Measurements from ENCODE around the gene NARS2.

Gene NARS2

DNA sequence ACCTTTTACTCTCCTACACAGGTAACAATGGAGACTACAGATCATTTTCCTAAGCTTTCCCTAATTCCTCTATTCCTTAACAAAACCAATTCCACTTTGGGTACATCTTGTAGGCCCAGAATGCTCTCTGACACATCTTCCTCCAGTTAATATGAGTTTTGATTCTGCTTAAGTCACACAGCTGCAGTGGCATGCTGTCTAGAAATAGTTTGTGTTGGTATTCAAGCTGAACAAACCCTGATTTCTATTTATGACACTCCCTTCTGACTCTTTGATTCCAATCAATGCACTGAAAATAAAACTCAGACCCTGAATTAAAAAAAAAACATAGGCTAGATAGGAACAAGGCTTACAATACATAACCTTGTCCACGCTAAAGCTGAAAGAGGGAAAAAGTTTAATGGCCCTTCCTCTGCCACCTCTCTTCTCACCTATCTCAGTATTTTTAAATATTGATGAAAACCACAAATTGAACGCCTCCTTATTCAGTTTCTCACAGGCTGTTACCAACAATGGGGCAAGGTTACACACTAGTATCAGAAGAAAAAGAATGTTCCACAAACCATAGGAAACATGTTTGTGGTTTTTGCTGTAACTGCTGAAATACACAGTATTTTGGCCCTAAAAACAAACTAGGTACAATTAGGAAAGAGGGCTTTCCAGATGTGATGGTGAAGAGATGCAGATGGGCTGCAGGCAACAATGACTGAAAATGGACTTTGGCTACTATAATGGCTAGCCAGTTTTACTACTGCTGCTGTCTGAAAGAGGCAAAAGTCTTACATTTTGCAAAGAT, 121.3 kb downstream of the NARS2 start:
- Histone ChIP-seq H3K9me2 (replicated peaks; ENCODE audit: insufficient read depth, low read length) (no peaks in the 10 kb centered on the region), H3F3A (ENCODE audit: insufficient read depth, low read length) (peaks cover 34% of the 10 kb centered on the region), H3K4me3 (ENCODE audit: low read length) (0 out of 2 replicates have a peak overlapping the region, but pooled peaks have one; percentile 1), H4K20me1 (ENCODE audit: insufficient read depth, low read length) (no peaks in the 10 kb centered on the region), H3K9ac (ENCODE audit: low read length) (peak overlapping the region; percentile 19; the same call in 1 of the 2 replicates), H3K27me3 (replicated peaks; ENCODE audit: insufficient read depth, low read length) (no peaks in the 10 kb centered on the region), H3K79me2 (ENCODE audit: low read length) (no peaks in the 10 kb centered on the region), H3K4me1 (ENCODE audit: low read length) (peaks cover 48% of the 10 kb centered on the region), H2AFZ (ENCODE audit: low read length) (0 out of 2 replicates have a peak overlapping the region, but pooled peaks have one; percentile 5), H3K27ac (ENCODE audit: low read length) (peak overlapping the region; percentile 84), H3K36me3 (replicated peaks; ENCODE audit: insufficient read depth, low read length) (no peaks in the 10 kb centered on the region), H3K9me3 (replicated peaks; ENCODE audit: insufficient read depth, low read length) (no peaks in the 10 kb centered on the region), H3K4me2 (ENCODE audit: low read depth, low read length) (peak overlapping the region; percentile 53)
- peak; percentile 88 for DNase-seq
- TF ChIP-seq, protein P1, sequence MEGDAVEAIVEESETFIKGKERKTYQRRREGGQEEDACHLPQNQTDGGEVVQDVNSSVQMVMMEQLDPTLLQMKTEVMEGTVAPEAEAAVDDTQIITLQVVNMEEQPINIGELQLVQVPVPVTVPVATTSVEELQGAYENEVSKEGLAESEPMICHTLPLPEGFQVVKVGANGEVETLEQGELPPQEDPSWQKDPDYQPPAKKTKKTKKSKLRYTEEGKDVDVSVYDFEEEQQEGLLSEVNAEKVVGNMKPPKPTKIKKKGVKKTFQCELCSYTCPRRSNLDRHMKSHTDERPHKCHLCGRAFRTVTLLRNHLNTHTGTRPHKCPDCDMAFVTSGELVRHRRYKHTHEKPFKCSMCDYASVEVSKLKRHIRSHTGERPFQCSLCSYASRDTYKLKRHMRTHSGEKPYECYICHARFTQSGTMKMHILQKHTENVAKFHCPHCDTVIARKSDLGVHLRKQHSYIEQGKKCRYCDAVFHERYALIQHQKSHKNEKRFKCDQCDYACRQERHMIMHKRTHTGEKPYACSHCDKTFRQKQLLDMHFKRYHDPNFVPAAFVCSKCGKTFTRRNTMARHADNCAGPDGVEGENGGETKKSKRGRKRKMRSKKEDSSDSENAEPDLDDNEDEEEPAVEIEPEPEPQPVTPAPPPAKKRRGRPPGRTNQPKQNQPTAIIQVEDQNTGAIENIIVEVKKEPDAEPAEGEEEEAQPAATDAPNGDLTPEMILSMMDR (IDR thresholded peaks at IDR 0.05; ENCODE audit: low read length), result no peak
- no peak for TF ChIP-seq EZH2phosphoT487 (IDR thresholded peaks at IDR 0.05; ENCODE audit: low read length)
- no peak for TF ChIP-seq EZH2 (optimal IDR thresholded peaks at IDR 0.05; ENCODE audit: low read depth, low read length)

- H3K9me2 ChIP-seq (replicated peaks; ENCODE audit: insufficient read depth, low read length), result no peaks in the 10 kb centered on the region
- DNase-seq, result no peak
- H3K4me1 ChIP-seq (ENCODE audit: low read length), result peaks cover 36% of the 10 kb centered on the region
- no peak overlapping the region for H3K9ac ChIP-seq (ENCODE audit: low read length)
- no peaks in the 10 kb centered on the region for H3K9me3 ChIP-seq (replicated peaks; ENCODE audit: insufficient read depth, low read length)
- no peaks in the 10 kb centered on the region for H4K20me1 ChIP-seq (ENCODE audit: insufficient read depth, low read length)
- H3K27ac ChIP-seq (ENCODE audit: low read length), result no peak overlapping the region
- H3K79me2 ChIP-seq (ENCODE audit: low read length), result no peaks in the 10 kb centered on the region
- H3K4me2 ChIP-seq (ENCODE audit: low read depth, low read length), result no peak overlapping the region
- H2AFZ ChIP-seq (ENCODE audit: low read length), result no peak overlapping the region
- no peaks in the 10 kb centered on the region for H3K36me3 ChIP-seq (replicated peaks; ENCODE audit: insufficient read depth, low read length)
- TF ChIP-seq EZH2 (optimal IDR thresholded peaks at IDR 0.05; ENCODE audit: low read depth, low read length), result no peak
- TF ChIP-seq, protein P1 (IDR thresholded peaks at IDR 0.05; ENCODE audit: low read length), result no peak
- no peak for TF ChIP-seq EZH2phosphoT487 (IDR thresholded peaks at IDR 0.05; ENCODE audit: low read length)
- H3F3A ChIP-seq (ENCODE audit: insufficient read depth, low read length), result peaks cover 26% of the 10 kb centered on the region
- H3K4me3 ChIP-seq (ENCODE audit: low read length), result no peak overlapping the region
- no peaks in the 10 kb centered on the region for H3K27me3 ChIP-seq (replicated peaks; ENCODE audit: insufficient read depth, low read length)
Measured at GRCh38 chr11:78451371-78452150, 123.1 kb downstream of the NARS2 start.

DNA sequence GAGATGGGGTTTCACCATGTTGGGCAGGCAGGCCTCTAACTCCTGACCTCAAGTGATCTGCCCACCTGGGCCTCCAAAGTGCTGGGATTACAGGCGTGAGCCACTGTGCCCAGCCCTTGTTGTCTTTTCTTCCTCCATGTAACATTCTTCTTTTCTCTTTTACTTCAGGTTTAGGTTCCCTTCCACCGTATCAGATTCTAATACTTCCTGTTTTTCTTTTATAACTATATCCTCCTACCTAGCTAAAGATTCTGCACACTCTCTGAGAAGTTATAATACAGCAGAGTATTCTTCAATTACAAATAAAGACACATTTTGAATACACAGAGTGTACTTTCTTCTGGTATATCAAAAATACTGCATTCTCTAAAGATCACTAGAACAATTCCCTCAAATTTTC, 123.8 kb downstream of the NARS2 start:
- Histone ChIP-seq H3K27me3 (replicated peaks; ENCODE audit: insufficient read depth, low read length) (no peaks in the 10 kb centered on the region), H3K27ac (ENCODE audit: low read length) (no peak overlapping the region), H3K4me3 (ENCODE audit: low read length) (no peak overlapping the region), H3K9me3 (replicated peaks; ENCODE audit: insufficient read depth, low read length) (no peaks in the 10 kb centered on the region), H3F3A (ENCODE audit: insufficient read depth, low read length) (peaks cover 26% of the 10 kb centered on the region), H3K4me1 (ENCODE audit: low read length) (peaks cover 29% of the 10 kb centered on the region), H3K9ac (ENCODE audit: low read length) (no peak overlapping the region), H4K20me1 (ENCODE audit: insufficient read depth, low read length) (no peaks in the 10 kb centered on the region), H3K9me2 (replicated peaks; ENCODE audit: insufficient read depth, low read length) (no peaks in the 10 kb centered on the region), H2AFZ (ENCODE audit: low read length) (no peak overlapping the region), H3K36me3 (replicated peaks; ENCODE audit: insufficient read depth, low read length) (no peaks in the 10 kb centered on the region), H3K4me2 (ENCODE audit: low read depth, low read length) (no peak overlapping the region), H3K79me2 (ENCODE audit: low read length) (no peaks in the 10 kb centered on the region)
- DNase-seq, result no peak
- no peak for TF ChIP-seq EZH2phosphoT487 (IDR thresholded peaks at IDR 0.05; ENCODE audit: low read length)
- TF ChIP-seq EZH2 (optimal IDR thresholded peaks at IDR 0.05; ENCODE audit: low read depth, low read length), result no peak
- TF ChIP-seq, protein P1 (IDR thresholded peaks at IDR 0.05; ENCODE audit: low read length), result no peak
